HG03025 (cell line): ENCODE results near the gene GNG14.
"Not testable (repeated sequence)": the region's sequence is repeated elsewhere in the genome, so short reads cannot be mapped to it uniquely, and the experiment has no call there.

ENCODE experiments used
- ATAC-seq: cut with Tn5 transposase; IDR thresholded peaks from one replicate; pipeline ENCODE4 v1.9.1; 2021; ENCODE audit warnings: mild to moderate bottlenecking, moderate library complexity; ENCODE audit not compliant: unreplicated experiment, low FRiP score

GNG14 gene

DNA sequence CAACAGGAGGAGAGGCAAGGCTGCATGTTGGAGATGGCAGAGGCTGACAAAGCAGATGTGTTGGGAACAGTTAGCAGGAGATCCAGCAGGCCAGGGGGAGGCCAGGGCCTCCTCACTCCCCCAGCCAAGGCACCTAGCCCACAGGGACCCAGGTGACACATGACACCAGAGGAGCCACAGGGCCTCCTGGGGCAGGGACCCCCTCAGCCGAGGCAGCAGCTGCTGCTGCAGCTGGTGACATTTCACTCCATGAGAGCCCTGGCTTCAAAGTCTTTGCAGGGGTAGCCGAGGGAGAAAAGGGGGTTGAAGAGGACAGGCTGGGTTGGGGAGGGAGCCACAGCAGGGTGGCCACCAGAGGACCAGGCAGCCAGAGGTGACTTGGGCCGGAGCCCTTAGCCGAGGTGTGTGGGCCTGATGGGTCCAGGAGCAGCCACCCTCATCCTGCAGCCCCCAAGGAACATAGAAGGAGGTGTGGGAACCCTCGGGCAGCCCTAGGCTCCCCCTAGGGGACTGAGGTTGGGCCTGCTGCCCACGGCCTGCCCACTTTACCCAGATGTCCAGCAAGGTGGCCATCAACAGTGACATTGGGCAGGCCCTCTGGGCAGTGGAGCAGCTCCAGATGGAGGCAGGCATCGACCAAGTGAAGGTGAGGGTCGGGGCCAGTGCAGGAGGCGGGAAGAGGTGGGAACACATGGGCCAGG is at the start of gene GNG14:
Gene GNG14, plus strand, starts transcription at position 503 of the 701 bp plus-strand sequence. Its CDS starts 51 bp downstream, at position 554.
- ATAC-seq = no peak

DNA sequence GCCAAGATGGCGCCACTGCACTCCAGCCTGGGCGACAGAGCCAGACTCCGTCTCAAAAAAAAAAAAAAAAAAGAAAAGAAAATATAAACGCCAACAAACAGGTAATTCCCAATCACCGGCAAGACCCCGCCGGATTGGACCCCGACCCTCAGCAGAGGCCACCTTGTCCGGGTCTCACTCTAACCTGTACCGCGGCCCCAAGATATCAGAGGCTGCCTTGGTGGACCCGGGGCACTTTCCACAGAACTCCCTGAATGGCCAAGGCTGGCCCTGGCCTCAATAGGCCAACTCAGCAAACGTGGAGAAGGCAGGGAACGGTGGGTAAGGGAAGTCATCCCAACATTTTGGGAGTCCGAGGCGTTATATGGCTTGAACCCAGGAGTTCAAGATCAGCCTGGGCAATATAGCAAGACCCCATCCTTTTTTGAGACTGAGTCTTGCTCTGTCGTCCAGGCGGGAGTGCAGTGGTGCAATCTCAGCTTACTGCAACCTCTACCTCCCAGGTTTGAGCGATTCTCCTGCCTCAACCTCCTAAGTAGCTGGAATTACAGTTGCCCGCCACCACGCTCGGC is 49.1 kb upstream of the GNG14 start:
- no peak for ATAC-seq

DNA sequence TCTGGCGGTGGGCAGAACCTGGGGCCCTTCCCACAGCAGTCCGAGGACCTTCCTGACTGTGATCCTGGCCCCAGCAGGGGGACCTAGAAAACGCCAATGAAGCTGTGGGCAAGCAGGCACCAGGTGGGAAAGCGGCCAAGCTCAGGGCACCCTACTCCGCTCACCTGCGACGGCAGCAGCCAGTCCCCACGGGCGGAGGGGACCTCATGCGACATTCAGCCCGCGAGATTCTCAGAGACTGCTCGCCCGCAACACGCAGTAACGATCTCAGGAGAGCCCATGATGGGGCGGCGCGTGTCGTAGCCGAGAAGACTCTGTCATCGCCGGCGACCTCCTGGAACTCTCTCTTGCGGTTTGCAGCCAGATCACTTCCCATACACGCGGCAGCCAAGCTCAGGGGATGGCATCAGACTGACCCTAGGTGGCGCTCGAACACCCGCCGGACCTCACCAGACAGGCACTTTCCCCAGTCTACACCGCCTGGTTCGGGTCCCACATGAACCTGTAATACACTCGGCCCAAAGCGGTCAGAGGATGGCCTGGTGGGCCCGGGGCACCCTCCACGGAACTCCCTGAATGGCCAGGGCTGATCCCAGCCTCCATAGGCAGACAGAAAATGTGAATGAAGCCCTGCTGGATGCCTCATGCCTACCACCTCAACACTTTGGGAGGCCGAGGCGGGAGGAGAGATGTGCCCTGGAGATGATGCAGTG is 47.7 kb upstream of the GNG14 start:
- no peak for ATAC-seq

DNA sequence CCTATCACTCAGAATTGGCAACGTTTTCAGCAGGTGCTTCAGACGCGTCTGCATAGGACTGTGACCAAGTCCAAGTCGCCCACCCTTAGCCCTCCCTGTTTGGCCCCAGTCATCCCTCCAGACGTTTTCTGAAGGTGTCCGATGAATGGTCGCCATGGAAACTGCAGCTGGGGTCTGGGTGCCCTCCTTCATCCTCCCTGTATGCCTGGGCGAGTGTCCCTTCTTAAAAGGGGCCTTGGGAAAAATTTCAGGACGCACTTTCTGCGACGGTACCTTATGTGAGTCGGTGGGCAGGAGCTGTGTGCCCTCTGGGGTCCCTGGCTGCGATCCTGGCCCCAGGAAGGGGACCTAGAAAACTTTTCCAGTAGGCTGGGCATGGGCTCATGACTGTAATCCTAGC is 46.3 kb upstream of the GNG14 start:
- ATAC-seq = no peak

DNA sequence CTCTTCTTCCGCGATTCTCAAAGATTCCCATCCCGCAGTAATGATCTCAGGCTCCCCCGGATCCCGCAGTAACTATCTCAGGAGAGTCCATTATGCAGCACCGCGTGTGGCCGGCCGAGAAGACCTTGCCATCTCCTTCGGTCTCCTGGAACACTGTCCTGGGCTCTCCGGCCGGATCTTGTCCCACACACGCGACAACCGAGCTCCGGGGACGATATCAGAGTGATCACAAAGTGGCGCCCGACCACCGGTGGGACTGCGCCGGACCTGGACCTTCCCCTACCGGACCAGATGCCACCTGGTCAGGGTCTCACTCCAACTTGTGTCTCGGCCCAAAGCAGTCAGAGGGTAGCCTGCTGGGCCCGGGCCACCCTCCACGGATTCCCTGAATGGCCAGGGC is 45.3 kb upstream of the GNG14 start:
- ATAC-seq = no peak

DNA sequence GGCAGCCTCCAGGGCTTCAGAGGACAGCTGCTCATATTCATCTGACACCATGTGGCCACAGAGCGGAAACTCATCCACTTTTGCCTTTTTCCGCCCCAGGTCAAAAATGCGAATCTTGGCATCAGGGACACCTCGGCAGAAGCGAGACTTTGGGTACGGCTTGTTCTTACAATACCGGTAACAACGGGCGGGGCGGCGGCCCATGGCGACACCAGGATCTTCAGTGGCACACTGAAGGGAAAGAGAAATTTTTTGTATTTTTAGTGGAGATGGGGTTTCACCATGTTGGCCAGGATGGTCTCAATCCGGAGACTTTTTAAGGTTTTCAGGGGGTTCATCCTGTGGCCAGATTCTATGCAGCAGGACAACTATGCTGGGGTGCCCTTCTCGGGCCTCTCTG is 44.1 kb upstream of the GNG14 start:
- ATAC-seq = not testable (repeated sequence)

DNA sequence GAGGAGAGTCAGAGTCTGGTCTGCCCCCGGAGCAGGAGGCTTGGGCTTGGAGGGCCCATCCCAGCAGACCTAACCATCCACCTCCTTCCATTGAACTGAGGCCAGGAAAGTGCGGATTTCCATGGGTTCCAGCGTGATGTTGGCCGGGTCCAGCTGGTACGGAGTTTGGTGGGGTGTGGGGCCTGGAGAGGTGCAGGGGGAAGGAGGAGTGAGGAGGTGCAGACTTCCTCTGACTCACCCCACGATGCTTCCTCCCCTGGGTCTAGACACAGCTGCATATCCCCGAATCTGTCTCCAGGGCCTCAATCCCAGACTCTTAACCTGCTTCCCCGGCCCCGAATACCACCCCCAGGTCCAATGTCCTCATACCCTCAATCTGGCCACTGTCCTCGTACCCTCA is 41.2 kb upstream of the GNG14 start:
- ATAC-seq = no peak

DNA sequence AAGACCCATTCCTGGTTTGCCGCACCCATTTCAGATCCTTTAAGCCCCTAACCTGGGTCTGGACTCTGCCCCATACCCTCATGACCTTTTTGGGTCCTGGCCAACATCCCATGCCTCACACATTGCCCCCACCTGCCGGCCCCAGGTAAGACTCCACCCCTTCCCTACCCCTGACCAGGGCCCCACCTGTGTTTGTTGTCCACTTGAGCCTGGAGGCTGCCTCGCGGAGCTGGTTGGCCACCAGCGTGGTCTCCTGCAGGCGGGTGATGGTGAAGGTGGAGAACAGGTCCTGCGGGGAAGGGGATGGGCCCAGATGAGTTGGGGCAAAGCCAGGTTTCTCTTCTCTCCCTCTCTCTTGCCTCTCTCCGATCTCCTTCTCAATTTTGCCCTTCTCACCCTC is 40.8 kb upstream of the GNG14 start:
- ATAC-seq = no peak

DNA sequence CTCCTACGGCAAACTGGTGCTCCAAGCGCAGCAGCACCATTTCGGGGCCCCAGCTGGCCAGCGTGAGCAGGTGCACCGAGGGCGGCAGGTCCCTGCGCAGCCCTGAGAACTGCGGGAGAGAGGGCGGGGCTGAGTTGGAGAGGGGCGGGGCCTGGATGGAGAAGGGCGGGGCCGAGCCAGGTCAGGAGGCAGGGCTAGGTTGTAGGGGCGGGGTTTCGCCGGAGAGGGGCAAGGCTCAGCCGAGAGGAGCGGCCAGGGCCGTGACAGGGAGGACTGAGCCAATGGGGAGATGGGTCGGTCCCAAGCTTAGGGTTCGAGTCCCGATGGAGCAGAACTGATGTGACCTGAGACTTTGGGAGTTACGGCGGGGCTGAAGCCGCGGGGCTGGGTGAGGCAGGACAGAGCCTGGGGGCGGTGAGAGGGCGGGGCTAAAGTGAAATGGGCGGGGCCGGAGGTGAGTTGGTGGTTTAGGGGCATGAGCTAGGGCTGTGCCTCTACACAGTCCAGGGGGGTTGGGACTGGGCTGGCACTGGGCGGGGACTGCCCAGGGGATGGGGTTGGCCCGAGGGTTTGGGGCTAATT is 40.2 kb upstream of the GNG14 start:
- ATAC-seq = no peak

DNA sequence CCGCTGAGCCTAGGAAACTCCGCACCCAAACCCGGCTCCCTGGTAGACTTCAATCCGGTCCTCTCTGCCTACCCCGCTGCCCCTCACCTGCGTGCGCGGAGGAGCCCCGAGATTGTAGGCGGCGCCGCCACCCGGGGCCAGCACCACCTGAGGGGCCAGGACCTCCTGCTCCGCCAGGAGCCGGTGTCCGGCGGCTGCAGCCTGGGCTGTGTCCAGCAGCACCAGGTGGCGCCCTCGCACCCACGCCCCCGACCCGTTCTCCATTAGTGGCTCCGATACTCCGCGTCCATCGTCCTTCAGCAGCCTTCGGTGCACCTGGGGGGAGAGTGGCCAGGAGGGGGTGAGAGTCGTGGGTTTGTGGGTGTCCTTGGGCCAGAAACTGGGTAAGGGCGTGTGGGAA is 39.7 kb upstream of the GNG14 start:
- no peak for ATAC-seq

DNA sequence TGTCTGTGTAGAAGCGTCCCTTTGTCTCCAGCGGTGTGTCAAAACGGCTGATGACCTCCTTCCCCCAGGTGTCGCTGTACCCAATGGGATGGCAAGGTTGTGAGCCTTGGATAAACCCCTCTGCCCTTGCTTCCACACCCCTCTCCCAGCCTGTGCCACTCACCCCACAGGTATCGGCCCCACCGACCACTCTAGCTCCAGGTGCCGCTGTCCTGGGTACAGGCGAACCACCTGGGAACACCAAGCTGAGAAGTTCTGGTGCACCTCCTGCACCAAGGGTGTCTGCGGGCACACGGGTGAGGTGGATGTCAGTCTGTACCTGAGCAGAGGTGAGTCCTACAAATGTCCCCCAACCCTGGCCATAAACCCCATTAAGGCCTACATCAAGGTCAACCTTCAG is 37.9 kb upstream of the GNG14 start:
- ATAC-seq = no peak

DNA sequence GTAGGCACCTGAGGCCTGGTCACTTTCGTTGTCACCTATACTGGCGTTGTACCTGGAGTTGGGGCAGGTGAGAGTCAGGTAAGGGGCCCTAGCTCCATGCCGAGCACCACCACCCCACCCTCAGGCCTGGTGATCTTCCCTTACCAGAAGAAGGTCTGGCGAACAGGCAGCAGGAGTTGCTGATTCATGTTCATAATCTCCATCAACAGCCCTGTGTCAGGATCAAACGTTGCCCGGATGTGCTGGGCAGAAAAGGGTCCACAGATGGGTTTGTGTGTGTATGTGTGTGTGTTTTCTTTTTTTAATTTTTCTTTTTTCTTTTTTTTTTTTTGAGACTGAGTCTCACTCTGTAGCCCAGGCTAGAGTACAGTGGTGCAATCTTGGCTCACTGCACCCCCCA is 35.6 kb upstream of the GNG14 start:
- ATAC-seq = no peak

DNA sequence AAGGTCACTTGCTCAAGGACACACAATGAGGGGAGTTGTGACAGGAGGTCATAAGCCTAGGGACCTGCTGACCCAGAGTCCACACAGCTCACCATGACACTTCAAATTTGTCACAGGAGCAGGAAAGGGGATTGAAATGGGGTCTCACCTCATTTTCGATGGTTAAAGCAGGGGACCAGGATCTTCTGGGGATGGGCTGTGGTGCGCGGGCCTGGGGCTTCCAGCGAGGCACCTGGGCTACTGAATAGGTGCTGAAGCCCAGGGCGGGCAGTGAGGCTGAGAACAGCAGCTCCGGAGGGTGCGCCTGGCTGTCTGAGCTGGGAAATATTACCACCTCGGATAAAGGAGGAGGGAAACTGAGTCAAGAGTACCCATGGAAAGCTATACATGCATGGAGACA is 32.3 kb upstream of the GNG14 start:
- no peak for ATAC-seq

DNA sequence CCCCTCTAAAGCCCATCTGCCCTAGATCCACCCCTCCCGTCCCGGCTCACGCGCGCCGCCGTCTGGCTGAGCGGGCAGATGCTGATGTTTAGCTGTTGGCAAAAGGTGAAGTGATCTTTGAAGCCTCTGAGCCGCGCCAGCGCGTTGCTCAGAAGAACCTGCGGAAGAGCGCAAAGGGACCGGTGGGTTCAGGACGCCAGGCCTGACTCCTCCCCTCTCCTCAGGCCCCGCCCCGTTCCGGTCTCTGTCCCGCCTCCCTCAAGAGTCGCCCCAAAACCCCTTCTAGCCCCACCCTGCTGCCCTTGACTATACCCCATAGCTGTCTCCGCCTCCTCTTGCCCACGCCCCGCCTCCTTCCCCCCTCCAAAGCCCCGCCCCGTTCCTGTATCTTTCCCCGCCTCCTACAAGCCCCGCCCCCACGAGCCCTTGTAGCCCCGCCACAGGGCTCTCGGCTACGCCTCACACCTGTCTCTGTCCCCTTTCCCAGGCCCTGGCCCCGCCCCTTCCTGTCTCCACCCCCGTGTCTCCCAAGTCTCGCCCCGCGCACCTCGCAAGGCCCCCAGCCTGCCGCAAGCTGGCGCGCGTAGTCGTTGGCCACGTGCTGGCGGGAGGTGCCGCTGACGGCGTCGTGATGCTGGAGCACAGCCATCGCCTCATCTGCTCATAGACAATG is 30.8 kb upstream of the GNG14 start:
- no peak for ATAC-seq

DNA sequence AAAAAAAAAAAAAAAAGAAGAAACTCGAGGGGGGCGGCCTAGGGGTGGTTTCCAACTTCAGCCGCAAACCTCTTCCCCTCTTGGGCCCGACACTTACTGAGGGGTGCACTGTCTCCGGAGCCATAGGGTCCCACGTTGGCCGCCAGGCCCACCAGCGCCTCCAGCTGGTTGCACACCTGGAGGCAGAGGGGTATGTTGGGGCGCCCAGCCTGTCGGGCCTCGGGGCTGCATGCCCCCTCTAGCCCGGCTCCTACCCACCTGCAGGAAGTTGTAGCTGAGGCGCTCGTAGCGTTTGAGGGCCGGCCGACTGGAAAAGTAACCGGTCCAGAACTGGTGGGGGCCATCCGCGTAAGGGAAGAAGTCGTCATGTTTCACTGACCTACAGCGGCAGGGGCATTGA is 29.8 kb upstream of the GNG14 start:
- no peak for ATAC-seq

DNA sequence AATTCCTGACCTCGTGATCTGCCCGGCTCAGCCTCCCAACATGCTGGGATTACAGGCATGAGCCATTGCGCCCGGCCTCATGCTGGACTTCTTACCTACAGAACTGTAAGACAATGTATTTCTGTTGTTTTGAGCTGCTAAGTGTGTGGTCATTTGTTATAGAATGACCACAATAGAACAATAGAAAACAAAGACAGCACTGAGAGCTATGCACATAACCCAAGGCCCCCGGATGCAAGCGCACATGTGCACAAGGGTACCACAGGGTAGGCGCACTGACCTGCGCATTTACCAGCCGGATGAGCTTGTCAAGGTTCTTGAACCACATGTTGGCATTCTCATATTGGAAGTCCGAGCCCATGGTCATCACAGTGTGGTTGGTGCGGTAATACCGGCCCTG is 26.8 kb upstream of the GNG14 start:
- no peak for ATAC-seq

DNA sequence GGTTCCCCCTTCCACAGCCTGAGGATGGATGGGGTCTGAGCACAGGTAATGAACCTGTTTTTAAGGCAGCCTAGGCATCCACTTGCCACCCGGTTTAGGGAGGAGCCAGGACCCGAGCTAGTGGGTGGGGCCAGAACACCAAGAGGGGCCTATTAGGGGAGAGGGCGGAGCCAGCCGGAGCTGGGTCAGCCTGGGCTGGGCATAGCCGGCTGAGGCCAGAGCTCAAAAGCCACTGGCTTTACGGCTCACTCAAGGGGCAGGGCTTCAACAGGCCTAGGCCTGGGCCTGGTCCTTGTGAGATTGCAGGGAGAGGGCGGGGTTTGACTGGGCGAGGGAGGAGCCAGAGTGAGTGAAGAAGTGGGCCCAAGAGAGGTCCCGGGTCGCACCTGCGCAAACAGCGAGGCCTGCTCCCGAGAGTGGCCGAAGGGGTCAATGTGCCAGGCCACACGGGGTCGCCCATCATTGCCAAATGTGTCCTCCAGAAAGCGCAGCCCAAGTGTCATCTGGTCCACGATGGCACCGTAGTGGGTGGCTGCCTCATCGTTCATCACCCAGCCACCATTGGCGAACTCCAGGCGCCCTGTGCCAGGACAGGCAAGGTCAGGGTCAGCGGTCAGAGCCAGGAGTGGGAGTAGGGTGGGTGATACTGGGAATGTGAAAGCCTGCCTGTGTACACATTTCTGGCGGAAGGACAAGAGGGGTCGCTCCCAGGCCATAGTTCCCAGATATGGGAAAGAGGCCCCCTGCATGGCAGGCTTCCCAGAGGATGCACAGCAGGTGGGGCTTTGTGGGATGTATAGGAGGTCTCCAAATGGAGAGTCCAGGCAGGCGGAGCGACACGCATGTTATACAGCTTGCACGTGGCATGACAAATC is 23.2 kb upstream of the GNG14 start:
- no peak for ATAC-seq

DNA sequence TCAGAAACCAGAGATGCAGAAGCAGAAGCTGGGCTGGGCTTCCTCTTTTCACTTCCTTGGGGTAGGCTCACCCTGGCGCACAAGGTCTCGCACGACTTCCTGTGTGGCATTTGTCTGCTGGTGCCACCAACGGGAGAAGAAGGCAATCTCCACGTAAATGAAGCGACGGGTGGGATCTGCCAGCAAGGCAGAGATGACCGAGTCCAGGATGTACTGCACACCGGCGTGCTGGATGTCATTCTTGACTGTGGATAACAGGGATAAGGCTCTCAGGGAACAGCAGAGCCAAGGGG is 22.6 kb upstream of the GNG14 start:
- no peak for ATAC-seq

DNA sequence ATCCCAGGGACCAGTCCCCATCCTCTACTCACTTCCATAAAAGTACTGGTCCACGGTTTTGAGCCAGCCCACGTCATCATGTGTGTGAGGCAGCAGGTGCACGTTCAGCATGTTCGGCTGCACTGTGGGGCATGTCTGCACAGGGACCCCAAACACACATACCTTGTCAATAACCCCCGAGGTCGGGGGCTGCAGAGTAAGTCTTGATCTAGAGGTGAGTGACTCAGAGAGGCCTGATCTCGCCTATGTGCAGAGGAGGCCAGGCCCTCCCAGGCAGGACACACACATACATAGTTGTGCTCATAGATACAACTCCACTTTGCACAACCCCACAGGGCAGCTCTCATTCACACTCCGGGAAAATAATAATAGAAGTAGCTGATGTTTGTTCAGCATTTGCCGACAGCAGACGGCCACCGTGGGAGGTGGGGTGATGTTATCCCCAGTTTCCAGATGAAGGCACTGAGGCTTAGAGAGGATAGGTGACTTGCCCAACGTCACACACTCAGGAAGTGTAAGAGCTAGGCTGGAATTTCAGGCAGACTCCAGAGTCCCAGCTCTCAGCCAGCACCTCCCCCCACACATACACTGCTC is 22.0 kb upstream of the GNG14 start:
- ATAC-seq = no peak
